GM18868 (cell line): ENCODE measurements around the gene RELCH.
"Not testable (repeated sequence)": the region's sequence is repeated elsewhere in the genome, so short reads cannot be mapped to it uniquely, and the experiment has no call there.

Experiments used
- ATAC-seq: cut with Tn5 transposase; IDR thresholded peaks from one replicate; pipeline ENCODE4 v1.9.1; 2021; ENCODE audit warnings: mild to moderate bottlenecking, moderate library complexity; ENCODE audit not compliant: unreplicated experiment

Gene RELCH, protein sequence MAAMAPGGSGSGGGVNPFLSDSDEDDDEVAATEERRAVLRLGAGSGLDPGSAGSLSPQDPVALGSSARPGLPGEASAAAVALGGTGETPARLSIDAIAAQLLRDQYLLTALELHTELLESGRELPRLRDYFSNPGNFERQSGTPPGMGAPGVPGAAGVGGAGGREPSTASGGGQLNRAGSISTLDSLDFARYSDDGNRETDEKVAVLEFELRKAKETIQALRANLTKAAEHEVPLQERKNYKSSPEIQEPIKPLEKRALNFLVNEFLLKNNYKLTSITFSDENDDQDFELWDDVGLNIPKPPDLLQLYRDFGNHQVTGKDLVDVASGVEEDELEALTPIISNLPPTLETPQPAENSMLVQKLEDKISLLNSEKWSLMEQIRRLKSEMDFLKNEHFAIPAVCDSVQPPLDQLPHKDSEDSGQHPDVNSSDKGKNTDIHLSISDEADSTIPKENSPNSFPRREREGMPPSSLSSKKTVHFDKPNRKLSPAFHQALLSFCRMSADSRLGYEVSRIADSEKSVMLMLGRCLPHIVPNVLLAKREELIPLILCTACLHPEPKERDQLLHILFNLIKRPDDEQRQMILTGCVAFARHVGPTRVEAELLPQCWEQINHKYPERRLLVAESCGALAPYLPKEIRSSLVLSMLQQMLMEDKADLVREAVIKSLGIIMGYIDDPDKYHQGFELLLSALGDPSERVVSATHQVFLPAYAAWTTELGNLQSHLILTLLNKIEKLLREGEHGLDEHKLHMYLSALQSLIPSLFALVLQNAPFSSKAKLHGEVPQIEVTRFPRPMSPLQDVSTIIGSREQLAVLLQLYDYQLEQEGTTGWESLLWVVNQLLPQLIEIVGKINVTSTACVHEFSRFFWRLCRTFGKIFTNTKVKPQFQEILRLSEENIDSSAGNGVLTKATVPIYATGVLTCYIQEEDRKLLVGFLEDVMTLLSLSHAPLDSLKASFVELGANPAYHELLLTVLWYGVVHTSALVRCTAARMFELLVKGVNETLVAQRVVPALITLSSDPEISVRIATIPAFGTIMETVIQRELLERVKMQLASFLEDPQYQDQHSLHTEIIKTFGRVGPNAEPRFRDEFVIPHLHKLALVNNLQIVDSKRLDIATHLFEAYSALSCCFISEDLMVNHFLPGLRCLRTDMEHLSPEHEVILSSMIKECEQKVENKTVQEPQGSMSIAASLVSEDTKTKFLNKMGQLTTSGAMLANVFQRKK

DNA sequence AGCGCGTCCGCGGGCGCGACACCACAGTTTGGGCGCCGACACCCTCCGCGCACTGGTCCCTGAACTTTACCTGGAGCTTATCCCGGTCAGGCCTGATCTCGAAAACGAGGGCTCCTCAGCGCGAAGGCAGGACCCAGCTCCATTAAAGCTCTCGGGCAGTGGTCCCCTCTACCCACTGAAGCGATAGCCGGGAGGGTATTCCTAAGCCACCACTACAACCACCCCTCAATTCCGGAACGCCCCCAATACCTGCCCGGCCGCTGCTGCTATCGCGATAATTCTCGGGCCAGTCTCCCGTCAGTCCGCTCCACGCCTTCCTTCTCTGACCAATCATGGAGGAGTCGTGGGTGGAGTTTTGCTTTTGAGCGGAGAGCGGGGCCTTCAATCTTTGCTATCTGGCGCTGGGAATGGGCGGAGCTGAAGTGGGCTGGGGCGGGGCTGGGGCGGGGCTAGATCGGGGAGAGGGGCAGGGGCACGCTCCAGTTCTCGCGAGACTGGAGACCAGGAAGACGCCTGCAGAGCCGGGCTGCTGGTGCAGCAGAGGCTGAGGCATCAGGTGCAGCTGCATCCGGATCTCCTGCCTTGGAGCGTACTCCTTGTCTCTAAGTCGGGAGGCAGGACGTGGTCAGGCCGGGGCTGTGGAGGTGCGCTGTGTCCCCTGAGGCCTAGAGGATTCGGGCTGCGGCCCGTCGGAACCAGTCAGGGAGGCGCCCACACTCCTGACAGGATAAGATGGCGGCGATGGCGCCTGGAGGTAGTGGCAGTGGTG is at the start of gene RELCH, which contains the start of gene PIGN:
Gene RELCH (plus strand): TSS at position 482 of the 769 bp plus-strand sequence. CDS start 251 bp downstream, at position 733.
Gene PIGN (minus strand): TSS at position 283 of the 769 bp plus-strand sequence. CDS start 25,703 bp downstream, outside the sequence.
- ATAC-seq, result peak; percentile 92

DNA sequence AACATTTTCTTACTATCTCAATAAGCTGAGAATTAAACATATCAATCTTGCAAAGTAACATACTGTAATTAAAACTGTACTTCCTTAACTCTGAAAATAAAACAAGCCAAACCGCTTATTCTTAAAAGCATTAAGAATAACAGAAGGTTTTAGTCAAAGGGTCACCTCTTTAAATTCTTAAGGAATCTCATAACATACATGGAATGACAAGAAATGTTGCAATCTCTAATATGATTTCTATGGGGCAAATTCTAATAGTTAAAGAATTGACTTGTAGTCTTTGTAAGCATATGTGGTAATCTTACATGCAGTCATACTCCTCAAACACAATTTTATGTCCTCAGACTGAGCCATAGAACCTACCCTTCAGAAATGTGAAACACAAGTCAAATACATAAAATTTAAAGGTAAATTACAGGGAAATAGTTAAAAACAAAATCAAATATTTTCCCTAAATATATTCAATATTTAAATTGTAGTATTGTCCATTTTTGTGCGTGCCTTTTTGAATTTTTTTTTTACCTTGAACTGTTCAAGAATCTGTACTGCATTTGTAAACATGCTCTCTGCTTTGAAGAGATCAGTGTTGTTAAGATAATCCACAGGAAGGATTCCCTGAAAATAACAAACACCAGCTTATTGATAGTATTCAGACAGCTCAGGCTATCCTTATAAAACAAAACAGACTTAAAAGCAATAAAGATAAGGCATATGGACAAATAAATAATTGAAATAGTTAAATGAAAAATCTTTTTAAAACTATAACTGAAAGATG is 48.4 kb upstream of the RELCH start:
- no peak for ATAC-seq

DNA sequence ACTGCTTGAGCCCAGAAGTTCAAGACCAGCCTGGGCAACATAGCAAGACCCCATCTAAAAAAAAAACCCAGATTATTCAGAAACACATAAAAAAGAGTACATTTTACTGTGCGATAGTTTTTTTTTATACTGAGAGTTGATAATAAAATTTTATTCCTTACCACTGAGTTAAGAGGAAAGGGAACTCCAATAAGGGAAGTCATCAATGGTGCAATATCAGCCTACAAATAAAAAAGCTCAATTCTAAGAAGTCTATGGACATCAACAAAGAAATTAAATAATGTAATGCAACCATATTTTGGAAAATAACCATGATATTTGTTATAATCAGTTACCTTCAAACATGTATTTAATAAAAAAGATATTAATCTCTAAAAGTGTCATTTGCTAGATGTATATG is 46.8 kb upstream of the RELCH start:
- ATAC-seq, result no peak

DNA sequence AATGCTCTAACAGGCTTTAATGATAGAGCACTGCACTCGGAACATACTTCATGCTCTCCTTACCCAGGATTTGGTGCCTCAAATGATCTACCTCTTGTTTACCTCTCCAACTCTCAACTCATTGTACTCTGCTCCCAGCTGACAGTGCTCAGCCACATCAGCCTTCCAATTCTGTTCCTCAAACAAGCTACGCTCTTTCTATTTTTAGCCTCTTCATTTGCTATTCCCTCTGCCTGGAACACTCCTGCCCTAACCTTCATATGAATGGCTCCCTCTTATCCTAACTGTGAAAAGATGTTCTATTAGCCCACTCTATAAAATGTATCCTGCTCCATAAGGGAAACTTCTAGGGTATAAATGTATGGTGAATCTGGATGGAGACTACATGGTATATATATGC is 42.7 kb upstream of the RELCH start:
- ATAC-seq, result no peak

DNA sequence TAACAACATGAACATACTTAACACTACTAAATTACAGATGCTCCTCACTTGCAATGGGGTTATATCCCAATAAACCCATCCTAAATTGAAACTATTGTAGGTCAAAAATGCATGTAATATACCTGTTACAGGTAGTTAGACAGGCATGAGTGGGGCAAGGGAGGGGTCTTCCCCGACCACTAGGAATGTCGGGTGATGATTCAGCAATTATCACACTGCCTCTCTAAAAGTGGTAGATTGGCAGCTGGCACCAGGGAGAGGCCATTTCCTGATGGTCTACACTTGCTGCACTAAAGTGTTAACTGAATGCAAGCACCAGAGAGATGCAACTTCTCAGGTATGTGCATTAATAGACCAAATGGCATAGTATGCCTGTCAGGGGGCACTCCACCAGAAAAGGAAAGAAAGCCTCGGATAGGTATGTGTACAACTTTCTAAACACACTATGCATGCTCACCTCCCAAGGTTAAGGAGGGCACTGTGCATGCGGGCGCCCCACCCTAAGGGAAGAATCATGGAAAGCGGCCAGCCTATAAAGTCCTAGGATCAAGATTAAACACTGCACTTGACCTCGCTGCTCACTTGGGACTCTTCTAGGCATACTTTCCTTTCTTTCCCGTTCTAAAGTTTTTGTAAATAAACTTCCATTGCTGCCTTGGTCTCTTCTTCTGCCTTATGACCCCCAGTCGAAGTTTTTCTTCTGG is 35.8 kb upstream of the RELCH start:
- no peak for ATAC-seq

DNA sequence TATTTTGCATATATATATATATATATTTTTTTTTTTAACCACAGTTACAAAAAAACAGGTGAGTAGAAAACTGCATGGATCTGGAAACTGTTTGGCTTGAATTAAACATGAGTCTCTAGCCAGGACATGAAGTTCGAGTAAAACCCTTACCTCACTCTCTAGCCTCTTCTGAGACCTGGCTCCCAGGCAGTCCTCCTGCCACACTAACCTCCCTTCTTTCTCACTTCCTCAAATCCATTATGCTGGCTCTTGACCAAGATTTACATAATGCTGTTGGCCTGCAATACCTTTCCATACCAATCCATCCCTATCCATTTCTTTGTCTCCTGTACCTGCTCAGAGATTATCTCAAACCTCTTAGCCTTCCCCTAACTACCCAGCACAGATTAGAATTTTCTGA is 34.2 kb upstream of the RELCH start:
- ATAC-seq, result peak; percentile 59

DNA sequence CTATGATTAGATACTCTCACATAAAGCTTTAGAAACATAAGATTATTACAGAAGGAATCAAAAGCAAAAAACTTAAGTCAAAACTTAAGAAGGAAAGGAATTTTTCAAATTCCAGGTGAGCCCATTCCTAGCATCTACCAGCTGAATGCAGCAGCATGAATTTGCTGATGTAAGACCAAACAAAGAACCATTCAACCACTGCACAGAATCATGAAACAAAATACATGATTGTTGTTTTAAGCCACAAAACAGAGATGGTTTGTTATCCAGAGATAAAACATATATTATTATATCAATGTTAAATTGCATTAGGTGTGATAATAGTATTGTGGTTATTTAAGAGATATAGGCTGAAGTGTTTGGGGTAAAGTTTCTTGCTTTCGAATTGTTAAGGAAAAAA is 29.2 kb upstream of the RELCH start:
- no peak for ATAC-seq

DNA sequence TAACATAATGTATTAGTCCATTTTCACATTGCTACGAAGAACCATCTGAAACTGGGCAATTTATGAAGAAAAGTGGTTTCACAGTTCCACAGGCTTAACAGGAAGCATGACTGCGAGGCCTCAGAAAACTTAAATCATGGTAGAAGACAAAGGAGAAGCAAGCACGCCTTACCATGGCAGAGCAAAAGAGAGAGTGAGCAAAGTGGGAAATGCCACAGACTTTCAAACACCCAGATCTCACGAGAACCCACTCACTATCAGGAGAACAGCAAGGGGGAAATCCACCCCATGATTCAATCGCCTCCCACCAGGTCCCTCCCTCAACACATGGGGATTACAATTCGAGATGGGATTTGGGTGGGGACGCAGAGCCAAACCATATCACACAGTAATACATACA is 22.7 kb upstream of the RELCH start:
- no peak for ATAC-seq

DNA sequence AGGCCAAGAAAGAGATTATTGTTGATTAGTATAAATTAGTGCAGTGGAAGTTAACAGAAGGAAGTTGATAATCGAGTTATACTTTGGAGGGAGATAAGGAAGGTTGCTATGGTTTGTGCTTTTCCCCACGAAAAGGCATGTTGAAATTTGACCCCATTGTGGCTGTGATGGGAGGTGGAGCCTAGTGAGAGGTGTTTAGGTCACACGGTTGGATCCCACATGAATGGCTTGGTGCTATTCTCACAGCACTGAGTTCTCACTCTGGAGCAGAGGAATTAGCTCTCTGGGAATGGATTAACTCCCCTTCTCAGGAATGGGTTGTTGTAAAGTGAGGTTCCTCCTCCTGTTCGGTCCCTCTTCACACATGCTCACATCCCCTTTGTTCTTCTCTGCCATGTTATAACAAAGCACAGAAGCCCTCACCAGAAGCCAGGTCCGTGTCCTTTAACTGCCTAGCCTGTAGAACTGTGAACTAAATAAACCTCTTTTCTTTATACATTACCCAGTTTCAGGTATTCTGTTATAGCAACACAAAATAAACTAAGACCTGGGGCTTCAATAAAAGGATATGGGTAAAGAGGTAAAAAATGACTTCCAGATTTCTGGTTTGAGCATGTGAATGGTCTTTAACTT is 22.1 kb upstream of the RELCH start:
- no peak for ATAC-seq

DNA sequence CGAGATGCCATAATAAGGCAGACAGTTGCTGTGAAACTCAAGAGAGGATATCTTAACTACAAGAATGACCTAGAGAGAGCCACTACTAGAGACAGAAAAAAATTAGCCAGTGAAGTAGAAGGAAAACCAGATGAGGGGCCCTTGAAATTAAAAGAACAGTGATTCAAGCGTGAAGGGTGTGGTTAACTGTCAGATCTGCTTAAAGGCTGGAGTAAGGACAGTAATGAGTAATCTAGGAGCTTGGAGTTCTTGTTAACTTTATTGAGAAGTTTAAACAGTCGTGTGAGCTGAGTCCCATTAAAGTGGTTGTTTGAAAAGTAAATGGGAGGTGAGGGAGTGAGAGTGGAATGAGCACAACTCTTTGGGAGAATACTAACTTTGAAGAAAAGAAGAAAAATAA is 21.5 kb upstream of the RELCH start:
- ATAC-seq, result no peak

DNA sequence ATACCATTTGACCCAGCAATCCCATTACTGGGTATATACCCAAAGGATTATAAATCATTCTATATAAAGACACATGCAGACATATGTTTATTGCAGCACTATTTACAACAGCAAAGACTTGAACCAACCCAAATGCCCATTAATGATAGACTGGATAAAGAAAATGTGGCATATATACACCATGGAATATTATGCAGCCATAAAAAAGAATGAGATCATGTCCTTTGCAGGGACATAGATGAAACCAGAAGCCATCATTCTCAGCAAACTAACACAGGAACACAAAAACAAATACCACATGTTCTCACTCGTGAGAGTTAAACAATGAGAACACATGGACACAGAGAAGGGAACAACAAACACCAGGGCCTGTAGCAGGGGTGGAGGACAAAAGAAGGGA is 20.5 kb upstream of the RELCH start:
- ATAC-seq, result not testable (repeated sequence)

DNA sequence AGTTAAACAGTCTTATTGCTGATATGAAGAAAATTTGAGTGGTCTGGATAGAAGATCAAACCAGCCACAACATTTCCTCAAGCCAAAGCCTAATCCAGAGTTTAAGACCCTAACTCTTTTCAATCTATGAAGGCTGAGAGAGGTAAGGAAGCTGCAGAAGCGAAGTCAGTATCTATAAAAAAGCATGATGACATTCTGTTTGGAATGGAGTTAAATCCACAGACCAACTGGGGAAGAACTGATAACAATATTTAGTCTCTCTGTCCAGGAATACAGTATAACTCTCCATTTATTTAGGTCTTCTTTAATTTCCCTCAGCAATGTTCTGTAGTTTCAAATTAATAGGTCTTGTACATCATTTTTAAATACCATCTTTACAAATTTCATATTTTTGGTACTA is 16.2 kb upstream of the RELCH start:
- ATAC-seq, result no peak

DNA sequence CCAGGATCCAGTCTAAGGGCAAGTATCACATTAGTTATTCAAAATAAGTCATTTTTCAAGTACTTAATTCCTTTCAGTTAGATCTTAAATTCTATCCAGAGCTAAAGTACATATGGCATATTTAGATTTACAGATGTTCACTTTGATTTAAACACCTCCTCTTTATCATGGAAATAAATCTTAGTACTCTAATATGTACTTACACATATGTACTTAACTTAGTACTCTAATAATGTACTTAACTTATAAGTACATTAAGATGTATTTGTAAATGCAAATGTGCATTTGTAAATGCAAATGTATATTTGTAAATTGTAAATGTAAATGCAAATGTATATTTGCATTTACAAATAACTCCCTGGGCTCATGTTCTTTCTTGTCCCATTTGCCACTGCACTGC is 14.8 kb upstream of the RELCH start:
- no peak for ATAC-seq

DNA sequence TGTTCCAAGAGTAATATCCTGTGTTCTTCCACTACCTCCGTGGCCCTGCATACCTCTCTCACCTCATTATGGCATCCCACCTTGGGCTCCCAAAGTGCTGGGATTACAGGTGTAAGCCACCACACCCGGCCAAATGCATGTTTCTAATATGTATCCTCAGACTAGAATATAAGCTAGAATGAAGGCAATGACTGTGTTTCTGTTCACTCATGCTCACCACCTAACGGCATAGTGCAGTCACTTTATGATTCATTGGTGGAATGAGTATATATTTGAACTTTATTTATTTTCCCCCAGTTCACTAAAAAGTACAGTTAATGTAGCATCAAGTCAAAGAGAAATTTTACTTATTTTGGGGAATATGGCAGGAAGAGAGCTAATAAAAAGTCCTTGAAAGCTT is 11.5 kb upstream of the RELCH start:
- ATAC-seq, result peak; percentile 47

DNA sequence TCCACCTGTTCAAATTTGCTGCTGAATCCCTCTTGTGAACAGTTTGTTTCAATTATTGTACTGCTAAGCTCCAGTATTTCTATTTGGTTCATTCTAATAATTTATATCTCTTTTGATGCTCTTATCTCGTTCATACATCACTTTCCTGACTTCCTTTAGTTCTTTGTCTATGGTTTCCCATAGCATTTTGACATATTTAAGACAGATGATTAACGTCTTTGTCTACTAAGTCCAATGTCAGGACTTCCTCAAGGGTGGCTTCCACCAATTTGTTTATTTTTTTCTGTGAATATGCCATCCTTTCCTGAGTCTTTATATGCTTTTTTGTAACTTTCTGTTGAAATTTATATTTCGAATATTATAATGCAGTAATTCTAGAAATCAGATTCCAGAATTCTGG is 9.8 kb upstream of the RELCH start:
- no peak for ATAC-seq

DNA sequence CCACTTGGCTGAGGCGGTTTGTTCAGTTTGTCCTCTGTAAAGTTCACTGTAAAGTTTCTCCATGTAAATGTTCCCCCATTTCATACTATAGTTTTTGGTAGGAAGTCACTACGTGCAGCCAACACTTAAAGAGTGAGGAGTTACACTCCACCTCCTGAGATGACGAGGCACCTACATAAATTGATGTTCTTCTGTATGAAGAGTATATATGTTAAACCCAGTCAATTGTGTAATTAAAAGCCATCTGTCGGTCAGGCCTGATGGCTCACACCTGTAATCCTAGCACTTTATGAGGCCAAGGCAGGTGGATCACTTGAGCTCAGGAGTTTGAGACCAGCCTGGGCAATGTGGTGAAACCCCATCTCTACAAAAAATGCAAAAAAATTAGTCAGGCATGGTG is 7.8 kb upstream of the RELCH start:
- ATAC-seq, result peak; percentile 51

DNA sequence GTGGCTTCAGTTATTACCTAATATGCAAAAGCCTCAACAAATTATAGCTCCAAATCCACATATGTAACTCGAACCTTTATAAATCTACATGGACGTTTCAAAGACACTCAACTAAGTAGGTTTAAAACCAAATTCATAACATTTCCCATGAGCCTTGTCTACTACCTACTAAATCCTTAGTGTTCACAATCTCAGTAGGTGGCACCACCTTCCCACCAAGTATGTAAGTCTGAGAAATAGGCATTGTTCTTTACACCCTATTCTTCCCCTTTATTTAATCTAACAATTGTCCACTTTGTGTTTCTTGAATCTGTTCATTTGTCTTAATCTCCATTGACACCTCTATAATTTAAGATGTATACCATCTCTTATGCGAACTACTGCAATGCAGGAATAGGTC is 4.8 kb upstream of the RELCH start:
- ATAC-seq, result no peak

DNA sequence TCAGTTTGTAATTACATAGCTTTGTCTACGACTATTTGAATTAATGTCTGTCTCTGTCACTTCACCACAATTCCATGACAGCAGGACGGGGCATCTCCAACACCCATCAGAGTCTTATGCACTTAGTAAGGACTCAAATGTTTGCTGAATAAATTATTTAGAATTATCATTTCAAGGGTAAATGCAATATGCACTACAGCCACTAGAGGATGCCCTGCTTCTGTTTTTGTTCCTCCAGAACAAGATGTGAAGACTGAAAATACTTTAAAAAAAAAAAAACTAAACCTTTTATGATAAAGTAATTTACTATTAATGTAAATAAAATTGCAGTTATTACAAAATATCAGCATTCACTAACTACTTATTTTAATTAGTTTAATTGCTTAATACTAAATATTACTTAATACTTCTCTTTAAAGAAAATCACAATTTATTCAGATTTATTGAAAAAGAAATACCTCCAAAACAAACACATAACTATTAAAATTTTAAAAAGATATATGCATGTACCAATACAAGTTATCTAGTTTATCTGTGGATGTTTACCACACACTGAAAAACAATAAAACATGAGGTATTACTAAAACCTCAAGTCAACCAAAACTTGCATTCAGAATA is 3.4 kb upstream of the RELCH start:
- ATAC-seq, result no peak
